OCI-LY3 (cell line): ENCODE results near the gene PPP2CA.

Experiments
- H2AFZ ChIP-seq: fragments of 200-600, 300-600 bp; shearing (Covaris generic); 2 replicates; pipeline ENCODE4 v1.6.0; 2014; ENCODE audit warnings: antibody characterized with exemption, low read depth, low read length
- H3K27ac ChIP-seq: fragments of 200-600, 300-600 bp; sonication (generic); 2 replicates; pipeline ENCODE4 v1.5.1; 2014; ENCODE audit warnings: mild to moderate bottlenecking, low read length, moderate library complexity, mixed read lengths
- H3K27me3 ChIP-seq: fragments of 200-600, 300-600 bp; sonication (generic); 2 replicates; pipeline ENCODE4 v1.6.1; 2014; ENCODE audit warnings: low read depth, low read length, mixed read lengths
- H3K36me3 ChIP-seq: fragments of 200-600, 300-600 bp; sonication (generic); replicated peaks from 2 replicates; pipeline ENCODE3; 2014; ENCODE audit warnings: low read depth, low read length, mixed read lengths
- H3K4me1 ChIP-seq: fragments of 300-600, 200-600 bp; sonication (generic); 2 replicates; pipeline ENCODE4 v1.6.1; 2014; ENCODE audit warnings: low read length, mixed read lengths
- H3K4me2 ChIP-seq: fragments of 200-600, 300-600 bp; sonication (generic); 2 replicates; pipeline ENCODE4 v1.6.1; 2014; ENCODE audit warnings: low read length, mixed read lengths
- H3K4me3 ChIP-seq: fragments of 300-600, 200-600 bp; sonication (generic); 2 replicates; pipeline ENCODE4 v1.5.1; 2014; ENCODE audit warnings: antibody characterized with exemption, mild to moderate bottlenecking, low read length, moderate library complexity
- H3K79me2 ChIP-seq: fragments of 300-600, 200-600 bp; shearing (Covaris generic); 2 replicates; pipeline ENCODE4 v1.6.1; 2014; ENCODE audit warnings: mild to moderate bottlenecking, low read length, mixed read lengths
- H3K9ac ChIP-seq: fragments of 300-600, 200-600 bp; shearing (Covaris generic); 2 replicates; pipeline ENCODE4 v1.6.0; 2014; ENCODE audit warnings: mild to moderate bottlenecking, low read length, moderate library complexity
- H3K9me3 ChIP-seq: fragments of 200-600, 300-600 bp; shearing (Covaris generic); 2 replicates; pipeline ENCODE4 v1.6.1; 2014; ENCODE audit warnings: low read length, mixed read lengths; ENCODE audit not compliant: insufficient read depth
- H4K20me1 ChIP-seq: fragments of 200-600, 300-600 bp; sonication (generic); 2 replicates; pipeline ENCODE4 v1.6.1; 2016; ENCODE audit warnings: low read length, mixed read lengths; ENCODE audit not compliant: insufficient read depth
- CTCF ChIP-seq: fragments of 200-600, 300-600 bp; sonication (generic); IDR thresholded peaks from 2 replicates; pipeline ENCODE4 v1.5.1; 2014; ENCODE audit warnings: antibody characterized with exemption, low read length, low read depth
- EZH2phosphoT487 ChIP-seq: fragments of 200-600 bp; shearing (Covaris generic); IDR thresholded peaks from 2 replicates; pipeline ENCODE4 v1.6.1; 2018; ENCODE audit warnings: antibody characterized with exemption, mixed run types, low read depth

The PPP2CA gene

GRCh38 chr5:134252671-134253070 is 26.8 kb upstream of the PPP2CA start:
- no peak for TF ChIP-seq CTCF
- no peak for TF ChIP-seq EZH2phosphoT487
- no peaks in the 10 kb centered on the region for H3K9me3 ChIP-seq
- H3K27me3 ChIP-seq: no peaks in the 10 kb centered on the region
- no peak overlapping the region for H3K9ac ChIP-seq
- H3K27ac ChIP-seq: no peak overlapping the region
- H3K4me2 ChIP-seq: no peak overlapping the region
- H3K36me3 ChIP-seq: no peaks in the 10 kb centered on the region
- H4K20me1 ChIP-seq: no peaks in the 10 kb centered on the region
- no peaks in the 10 kb centered on the region; the same call in 1 of the 2 replicates for H3K4me1 ChIP-seq
- no peak overlapping the region for H2AFZ ChIP-seq
- no peaks in the 10 kb centered on the region for H3K79me2 ChIP-seq
- no peak overlapping the region for H3K4me3 ChIP-seq

GRCh38 chr5:134250949-134251348 is 25.1 kb upstream of the PPP2CA start:
- H3K79me2 ChIP-seq: no peaks in the 10 kb centered on the region
- H3K27me3 ChIP-seq: no peaks in the 10 kb centered on the region
- no peaks in the 10 kb centered on the region; the same call in 1 of the 2 replicates for H3K4me1 ChIP-seq
- H3K9me3 ChIP-seq: no peaks in the 10 kb centered on the region
- TF ChIP-seq EZH2phosphoT487: no peak
- no peak for TF ChIP-seq CTCF
- no peak overlapping the region for H3K4me3 ChIP-seq
- no peak overlapping the region for H3K9ac ChIP-seq
- H4K20me1 ChIP-seq: no peaks in the 10 kb centered on the region
- no peak overlapping the region for H3K27ac ChIP-seq
- no peak overlapping the region for H3K4me2 ChIP-seq
- H3K36me3 ChIP-seq: no peaks in the 10 kb centered on the region
- no peak overlapping the region for H2AFZ ChIP-seq

GRCh38 chr5:134249469-134250379 is 23.9 kb upstream of the PPP2CA start:
- Histone ChIP-seq H4K20me1 (no peaks in the 10 kb centered on the region), H3K27me3 (no peaks in the 10 kb centered on the region), H3K9me3 (no peaks in the 10 kb centered on the region), H3K4me3 (no peak overlapping the region), H3K4me1 (no peaks in the 10 kb centered on the region; the same call in 1 of the 2 replicates), H3K9ac (no peak overlapping the region), H2AFZ (no peak overlapping the region), H3K36me3 (no peaks in the 10 kb centered on the region), H3K4me2 (no peak overlapping the region), H3K27ac (no peak overlapping the region), H3K79me2 (no peaks in the 10 kb centered on the region)
- TF ChIP-seq EZH2phosphoT487 (no peak), CTCF (no peak)

GRCh38 chr5:134248256-134248655 is 22.4 kb upstream of the PPP2CA start:
- Histone ChIP-seq H3K4me1 (peaks cover 5% of the 10 kb centered on the region; the same call in 1 of the 2 replicates), H3K4me3 (no peak overlapping the region), H2AFZ (no peak overlapping the region), H3K9me3 (no peaks in the 10 kb centered on the region), H3K36me3 (no peaks in the 10 kb centered on the region), H4K20me1 (no peaks in the 10 kb centered on the region), H3K27ac (no peak overlapping the region), H3K4me2 (no peak overlapping the region), H3K27me3 (no peaks in the 10 kb centered on the region), H3K79me2 (no peaks in the 10 kb centered on the region), H3K9ac (no peak overlapping the region)
- no peak for TF ChIP-seq CTCF
- no peak for TF ChIP-seq EZH2phosphoT487
